HepG2 (cell line): Measurements from ENCODE around the gene B3GAT3. TPM values are rescaled to one million over a fixed set of nuclear protein-coding genes. Genes with fewer than 3 reads are reported as not detected.

Experiments
- GFI1 ChIP-seq: sonication (generic); formaldehyde crosslinking; IDR thresholded peaks from 2 replicates; pipeline ENCODE4 v1.5.0; 2020; ENCODE audit warnings: missing genetic modification reagents, mild to moderate bottlenecking, borderline replicate concordance
- HDAC6 ChIP-seq: fragments of 200-600 bp; sonication (generic); IDR thresholded peaks from 2 replicates; pipeline ENCODE4 v1.7.0; 2017; ENCODE audit warnings: mild to moderate bottlenecking, antibody characterized with exemption, low read length, low read depth
- HOXA5 ChIP-seq: sonication (generic); formaldehyde crosslinking; IDR thresholded peaks from 2 replicates; pipeline ENCODE4 v1.4.0; 2020; ENCODE audit warnings: missing genetic modification reagents
- MTF2 ChIP-seq: sonication (generic); formaldehyde crosslinking; IDR thresholded peaks from 2 replicates; pipeline ENCODE4 v1.5.0; 2020; ENCODE audit warnings: missing genetic modification reagents, borderline replicate concordance
- MXI1 ChIP-seq: IDR thresholded peaks from 3 replicates; pipeline ENCODE4 v1.6.1; 2012; ENCODE audit warnings: low read depth, low read length, inconsistent platforms, borderline replicate concordance
- NKX3-1 ChIP-seq: sonication (generic); formaldehyde crosslinking; IDR thresholded peaks from 2 replicates; pipeline ENCODE4 v1.5.0; 2020; ENCODE audit warnings: missing genetic modification reagents
- PRDM4 ChIP-seq: sonication (generic); formaldehyde crosslinking; IDR thresholded peaks from 2 replicates; pipeline ENCODE4 v1.9.0; 2021; ENCODE audit warnings: missing genetic modification reagents, borderline replicate concordance
- RBFOX2 ChIP-seq: fragments of 200-400 bp; formaldehyde crosslinking; IDR thresholded peaks from 2 replicates; pipeline ENCODE4 v1.6.1; 2017; ENCODE audit warnings: low read depth, mild to moderate bottlenecking, low read length
- ZNF10 ChIP-seq: sonication (generic); formaldehyde crosslinking; IDR thresholded peaks from 2 replicates; pipeline ENCODE4 v1.4.0; 2020; ENCODE audit warnings: mild to moderate bottlenecking, low read depth, missing genetic modification reagents, borderline replicate concordance
- ZNF333 ChIP-seq: sonication (generic); formaldehyde crosslinking; IDR thresholded peaks from 2 replicates; pipeline ENCODE4 v1.4.0; 2020; ENCODE audit warnings: mild to moderate bottlenecking, missing genetic modification reagents, borderline replicate concordance
- ZNF768 ChIP-seq: sonication (generic); formaldehyde crosslinking; IDR thresholded peaks from 2 replicates; pipeline ENCODE4 v1.4.0; 2020; ENCODE audit warnings: missing genetic modification reagents
- polyA plus RNA-seq, 8 experiments: library from polyadenylated mRNA; depleted of rRNA in 3 of 8; stranded (reverse) in 7 of 8; unstranded in 1 of 8; fragments of >200 nt; fragmentation: Illumina TruSeq in 4 of 8; extraction: Trizol in 4 of 8; gene quantifications; 2 replicates each; pipeline versions ENCODE4 v1.2.1 to v1.2.3, GENCODE V29; 2011 to 2016; ENCODE audit warnings: low read depth in 4 of 8, missing spikeins in 1 of 8, mixed read lengths in 1 of 8; ENCODE audit not compliant: insufficient read depth in 1 of 8
- total RNA-seq, 5 experiments: library from RNA; depleted of rRNA; stranded (reverse); fragments of >200 nt; fragmentation: Illumina TruSeq; extraction: Trizol; gene quantifications; 2 replicates each; pipeline ENCODE4 v1.2.3, GENCODE V29; 2016; ENCODE audit warnings: low read depth in 1 of 5
- TF ChIP-seq, protein P1 (sequence below): sonication (generic); formaldehyde crosslinking; IDR thresholded peaks from 2 replicates; pipeline ENCODE4 v1.4.0; 2020; ENCODE audit warnings: mild to moderate bottlenecking, missing genetic modification reagents
- TF ChIP-seq, protein P2 (sequence below), 2 experiments: sonication (generic) in 1 of 2; formaldehyde crosslinking in 1 of 2; IDR thresholded peaks; 2 replicates each; pipeline versions ENCODE4 v1.4.0 to v1.6.1; 2016 to 2020; ENCODE audit warnings: borderline replicate concordance in 1 of 2, low read depth in 1 of 2, mild to moderate bottlenecking in 1 of 2, missing genetic modification reagents in 1 of 2

Gene B3GAT3
- total and polyA plus RNA-seq, 2 of the 13 experiments (the other 11 are each of a cell fraction or from before 2014, with no cell fraction given), result 21.3 to 26.1 TPM

- TF ChIP-seq, protein P1, sequence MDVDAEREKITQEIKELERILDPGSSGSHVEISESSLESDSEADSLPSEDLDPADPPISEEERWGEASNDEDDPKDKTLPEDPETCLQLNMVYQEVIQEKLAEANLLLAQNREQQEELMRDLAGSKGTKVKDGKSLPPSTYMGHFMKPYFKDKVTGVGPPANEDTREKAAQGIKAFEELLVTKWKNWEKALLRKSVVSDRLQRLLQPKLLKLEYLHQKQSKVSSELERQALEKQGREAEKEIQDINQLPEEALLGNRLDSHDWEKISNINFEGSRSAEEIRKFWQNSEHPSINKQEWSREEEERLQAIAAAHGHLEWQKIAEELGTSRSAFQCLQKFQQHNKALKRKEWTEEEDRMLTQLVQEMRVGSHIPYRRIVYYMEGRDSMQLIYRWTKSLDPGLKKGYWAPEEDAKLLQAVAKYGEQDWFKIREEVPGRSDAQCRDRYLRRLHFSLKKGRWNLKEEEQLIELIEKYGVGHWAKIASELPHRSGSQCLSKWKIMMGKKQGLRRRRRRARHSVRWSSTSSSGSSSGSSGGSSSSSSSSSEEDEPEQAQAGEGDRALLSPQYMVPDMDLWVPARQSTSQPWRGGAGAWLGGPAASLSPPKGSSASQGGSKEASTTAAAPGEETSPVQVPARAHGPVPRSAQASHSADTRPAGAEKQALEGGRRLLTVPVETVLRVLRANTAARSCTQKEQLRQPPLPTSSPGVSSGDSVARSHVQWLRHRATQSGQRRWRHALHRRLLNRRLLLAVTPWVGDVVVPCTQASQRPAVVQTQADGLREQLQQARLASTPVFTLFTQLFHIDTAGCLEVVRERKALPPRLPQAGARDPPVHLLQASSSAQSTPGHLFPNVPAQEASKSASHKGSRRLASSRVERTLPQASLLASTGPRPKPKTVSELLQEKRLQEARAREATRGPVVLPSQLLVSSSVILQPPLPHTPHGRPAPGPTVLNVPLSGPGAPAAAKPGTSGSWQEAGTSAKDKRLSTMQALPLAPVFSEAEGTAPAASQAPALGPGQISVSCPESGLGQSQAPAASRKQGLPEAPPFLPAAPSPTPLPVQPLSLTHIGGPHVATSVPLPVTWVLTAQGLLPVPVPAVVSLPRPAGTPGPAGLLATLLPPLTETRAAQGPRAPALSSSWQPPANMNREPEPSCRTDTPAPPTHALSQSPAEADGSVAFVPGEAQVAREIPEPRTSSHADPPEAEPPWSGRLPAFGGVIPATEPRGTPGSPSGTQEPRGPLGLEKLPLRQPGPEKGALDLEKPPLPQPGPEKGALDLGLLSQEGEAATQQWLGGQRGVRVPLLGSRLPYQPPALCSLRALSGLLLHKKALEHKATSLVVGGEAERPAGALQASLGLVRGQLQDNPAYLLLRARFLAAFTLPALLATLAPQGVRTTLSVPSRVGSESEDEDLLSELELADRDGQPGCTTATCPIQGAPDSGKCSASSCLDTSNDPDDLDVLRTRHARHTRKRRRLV (CRISPR knock-in tag), result peak; percentile 84
- TF ChIP-seq ZNF333 (CRISPR knock-in tag) (peak; percentile 62; the same call in 1 of the 2 replicates), NKX3-1 (CRISPR knock-in tag) (peak; percentile 73), MXI1 (peak; percentile 60; the same call in 1 of the 3 replicates), ZNF10 (no peak), MTF2 (CRISPR knock-in tag) (no peak), HOXA5 (CRISPR knock-in tag) (peak; percentile 83), ZNF768 (CRISPR knock-in tag) (no peak; the same call in 1 of the 2 replicates), GFI1 (CRISPR knock-in tag) (peak; percentile 71; the same call in 1 of the 2 replicates), RBFOX2 (peak; percentile 99), HDAC6 (no peak), PRDM4 (CRISPR knock-in tag) (no peak)
- TF ChIP-seq, protein P2, sequence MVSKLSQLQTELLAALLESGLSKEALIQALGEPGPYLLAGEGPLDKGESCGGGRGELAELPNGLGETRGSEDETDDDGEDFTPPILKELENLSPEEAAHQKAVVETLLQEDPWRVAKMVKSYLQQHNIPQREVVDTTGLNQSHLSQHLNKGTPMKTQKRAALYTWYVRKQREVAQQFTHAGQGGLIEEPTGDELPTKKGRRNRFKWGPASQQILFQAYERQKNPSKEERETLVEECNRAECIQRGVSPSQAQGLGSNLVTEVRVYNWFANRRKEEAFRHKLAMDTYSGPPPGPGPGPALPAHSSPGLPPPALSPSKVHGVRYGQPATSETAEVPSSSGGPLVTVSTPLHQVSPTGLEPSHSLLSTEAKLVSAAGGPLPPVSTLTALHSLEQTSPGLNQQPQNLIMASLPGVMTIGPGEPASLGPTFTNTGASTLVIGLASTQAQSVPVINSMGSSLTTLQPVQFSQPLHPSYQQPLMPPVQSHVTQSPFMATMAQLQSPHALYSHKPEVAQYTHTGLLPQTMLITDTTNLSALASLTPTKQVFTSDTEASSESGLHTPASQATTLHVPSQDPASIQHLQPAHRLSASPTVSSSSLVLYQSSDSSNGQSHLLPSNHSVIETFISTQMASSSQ (IDR thresholded peaks at IDR 0.05; ENCODE audit: low read depth), result no peak
- TF ChIP-seq, protein P2 (CRISPR knock-in tag; IDR thresholded peaks at IDR 0.05; ENCODE audit: borderline replicate concordance), result no peak; the same call in 1 of the 2 replicates
Observed at GRCh38 chr11:62665075-62665598, 43.4 kb upstream of the B3GAT3 start, which contains the start of the genes C11orf98 and CSKMT (continued).
